Measurements from ENCODE around the gene LMOD2.

The LMOD2 gene

DNA sequence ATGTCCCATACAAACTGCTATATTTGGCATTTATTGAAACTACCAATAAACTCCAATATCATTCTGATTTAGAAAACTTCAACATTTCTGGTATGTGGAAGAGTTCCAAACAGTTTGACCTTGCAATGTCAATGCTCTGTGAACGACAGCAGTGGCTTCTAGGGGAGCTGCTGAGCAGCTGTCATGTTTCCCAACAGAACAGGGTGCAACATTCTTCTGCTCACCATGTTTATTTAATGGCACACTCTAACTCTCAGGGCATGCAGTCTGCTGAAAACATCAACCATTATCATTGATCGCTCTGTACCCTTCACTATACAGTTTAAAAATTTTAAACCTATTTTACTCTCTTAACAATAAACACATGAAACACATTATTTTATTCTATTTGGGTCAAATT is 25.9 kb downstream of the LMOD2 start:
- DNase-seq (ENCODE audit: low read depth), result no peak
- no peak overlapping the region for H3K4me3 ChIP-seq (ENCODE audit: control insufficient read depth, low read depth, low read length)
- TF ChIP-seq, protein P1, sequence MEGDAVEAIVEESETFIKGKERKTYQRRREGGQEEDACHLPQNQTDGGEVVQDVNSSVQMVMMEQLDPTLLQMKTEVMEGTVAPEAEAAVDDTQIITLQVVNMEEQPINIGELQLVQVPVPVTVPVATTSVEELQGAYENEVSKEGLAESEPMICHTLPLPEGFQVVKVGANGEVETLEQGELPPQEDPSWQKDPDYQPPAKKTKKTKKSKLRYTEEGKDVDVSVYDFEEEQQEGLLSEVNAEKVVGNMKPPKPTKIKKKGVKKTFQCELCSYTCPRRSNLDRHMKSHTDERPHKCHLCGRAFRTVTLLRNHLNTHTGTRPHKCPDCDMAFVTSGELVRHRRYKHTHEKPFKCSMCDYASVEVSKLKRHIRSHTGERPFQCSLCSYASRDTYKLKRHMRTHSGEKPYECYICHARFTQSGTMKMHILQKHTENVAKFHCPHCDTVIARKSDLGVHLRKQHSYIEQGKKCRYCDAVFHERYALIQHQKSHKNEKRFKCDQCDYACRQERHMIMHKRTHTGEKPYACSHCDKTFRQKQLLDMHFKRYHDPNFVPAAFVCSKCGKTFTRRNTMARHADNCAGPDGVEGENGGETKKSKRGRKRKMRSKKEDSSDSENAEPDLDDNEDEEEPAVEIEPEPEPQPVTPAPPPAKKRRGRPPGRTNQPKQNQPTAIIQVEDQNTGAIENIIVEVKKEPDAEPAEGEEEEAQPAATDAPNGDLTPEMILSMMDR (IDR thresholded peaks at IDR 0.05; ENCODE audit: control insufficient read depth, insufficient read depth, low read depth, low read length, missing control alignments), result no peak

DNA sequence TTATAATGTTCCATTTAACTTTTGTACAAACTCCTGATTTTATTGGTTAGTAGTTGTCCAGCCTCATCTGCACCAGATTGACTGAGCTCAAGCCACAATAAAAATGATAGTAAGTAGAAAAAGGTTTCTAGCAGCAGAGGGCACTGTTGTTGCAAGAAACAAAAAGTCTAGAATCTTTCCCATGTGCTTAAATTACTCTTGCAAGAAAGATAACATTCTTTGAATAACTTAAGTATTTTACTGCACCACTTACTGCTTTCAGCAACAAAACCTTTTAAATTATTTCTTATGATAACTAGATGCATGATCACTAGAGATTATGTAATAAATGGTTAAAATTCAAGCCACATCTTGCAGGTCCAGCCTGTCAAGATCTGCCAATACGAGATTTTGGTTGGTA is 27.0 kb downstream of the LMOD2 start:
- no peak overlapping the region for H3K4me3 ChIP-seq (ENCODE audit: control insufficient read depth, low read depth, low read length)
- peak; percentile 52 for DNase-seq (ENCODE audit: low read depth)
- TF ChIP-seq, protein P1 (IDR thresholded peaks at IDR 0.05; ENCODE audit: control insufficient read depth, insufficient read depth, low read depth, low read length, missing control alignments), result peak; percentile 53

DNA sequence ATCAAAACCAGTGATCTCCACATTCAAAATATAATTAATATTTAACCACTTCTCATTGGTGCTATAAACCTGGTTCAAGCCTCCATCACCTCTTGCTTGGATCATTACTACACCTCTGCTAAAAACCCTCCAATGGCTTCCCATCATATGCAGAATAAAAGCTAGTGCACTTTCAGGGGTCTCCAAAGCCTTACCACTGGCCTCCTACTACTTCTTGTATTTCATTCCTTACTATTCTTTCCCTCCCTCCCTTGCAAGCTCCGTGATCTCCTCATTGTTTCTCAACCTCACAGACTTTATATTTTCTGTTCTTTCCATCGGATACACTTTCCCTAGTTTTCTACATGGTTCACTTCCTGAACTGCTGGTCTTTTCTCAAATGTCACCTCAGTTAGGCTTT is 31.5 kb downstream of the LMOD2 start:
- TF ChIP-seq, protein P1 (IDR thresholded peaks at IDR 0.05; ENCODE audit: control insufficient read depth, insufficient read depth, low read depth, low read length, missing control alignments), result no peak
- DNase-seq (ENCODE audit: low read depth), result no peak
- H3K4me3 ChIP-seq (ENCODE audit: control insufficient read depth, low read depth, low read length), result no peak overlapping the region

GRCh38 chr7:123687727-123688126 is 32.1 kb downstream of the LMOD2 start:
- H3K4me3 ChIP-seq (ENCODE audit: control insufficient read depth, low read depth, low read length), result no peak overlapping the region
- TF ChIP-seq, protein P1 (IDR thresholded peaks at IDR 0.05; ENCODE audit: control insufficient read depth, insufficient read depth, low read depth, low read length, missing control alignments), result no peak
- DNase-seq (ENCODE audit: low read depth), result no peak

GRCh38 chr7:123689250-123689649 is 33.6 kb downstream of the LMOD2 start:
- DNase-seq (ENCODE audit: low read depth), result no peak
- TF ChIP-seq, protein P1 (IDR thresholded peaks at IDR 0.05; ENCODE audit: control insufficient read depth, insufficient read depth, low read depth, low read length, missing control alignments), result no peak
- H3K4me3 ChIP-seq (ENCODE audit: control insufficient read depth, low read depth, low read length), result no peak overlapping the region

DNA sequence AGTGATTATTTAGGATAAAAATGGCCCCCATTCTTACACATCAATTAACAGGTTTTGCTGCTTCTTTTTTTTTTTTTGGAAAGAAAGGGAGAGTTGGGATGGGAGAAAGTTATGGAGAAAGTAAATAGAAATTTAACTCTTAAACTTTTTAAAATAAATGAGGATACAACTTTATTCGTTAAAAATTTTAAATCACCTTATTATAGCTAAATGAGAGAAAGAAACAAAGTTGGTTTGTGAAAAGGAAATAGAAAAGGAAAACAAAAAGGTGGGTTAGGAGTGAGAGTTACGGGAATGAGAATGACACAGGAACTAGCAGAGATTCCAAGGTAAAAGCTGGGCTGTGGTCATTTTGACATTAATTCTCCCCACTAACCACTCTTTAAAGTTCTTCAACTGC is 34.9 kb downstream of the LMOD2 start:
- H3K4me3 ChIP-seq (ENCODE audit: control insufficient read depth, low read depth, low read length), result no peak overlapping the region
- no peak for DNase-seq (ENCODE audit: low read depth)
- TF ChIP-seq, protein P1 (IDR thresholded peaks at IDR 0.05; ENCODE audit: control insufficient read depth, insufficient read depth, low read depth, low read length, missing control alignments), result no peak

DNA sequence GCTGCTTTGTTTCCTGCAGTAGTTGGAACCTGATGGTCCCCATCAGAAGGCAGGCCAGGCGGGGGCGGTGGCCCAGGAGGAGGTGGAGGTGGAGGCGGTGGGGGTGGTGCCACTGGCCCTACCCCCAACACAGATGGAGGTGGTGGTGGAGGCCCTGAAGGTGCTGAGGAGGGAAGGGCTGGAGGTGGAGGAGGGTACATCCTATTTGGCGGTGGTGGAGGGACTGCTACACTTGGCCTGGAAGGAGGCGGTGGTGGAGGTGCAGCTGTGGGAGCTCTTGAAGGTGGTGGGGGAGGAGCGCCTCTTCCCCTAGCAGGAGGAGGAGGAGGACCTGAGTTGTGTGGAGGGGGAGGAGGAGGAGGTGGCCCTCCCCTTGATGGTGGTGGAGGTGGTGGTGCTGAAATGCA is 36.8 kb downstream of the LMOD2 start:
- no peak for DNase-seq (ENCODE audit: low read depth)
- no peak overlapping the region for H3K4me3 ChIP-seq (ENCODE audit: control insufficient read depth, low read depth, low read length)
- TF ChIP-seq, protein P1 (IDR thresholded peaks at IDR 0.05; ENCODE audit: control insufficient read depth, insufficient read depth, low read depth, low read length, missing control alignments), result no peak

All from AG09309 (cell line).